Measurements from ENCODE around the gene PAH. TPM values are rescaled to one million over a fixed set of nuclear protein-coding genes. Genes with fewer than 3 reads are reported as not detected.

PAH gene
- total and polyA plus RNA-seq, 10 of the 15 experiments (the other 5 are each of a cell fraction or from before 2014, with no cell fraction given), result 0.20 to 4.8 (median 0.55) TPM; not detected in 1

DNA sequence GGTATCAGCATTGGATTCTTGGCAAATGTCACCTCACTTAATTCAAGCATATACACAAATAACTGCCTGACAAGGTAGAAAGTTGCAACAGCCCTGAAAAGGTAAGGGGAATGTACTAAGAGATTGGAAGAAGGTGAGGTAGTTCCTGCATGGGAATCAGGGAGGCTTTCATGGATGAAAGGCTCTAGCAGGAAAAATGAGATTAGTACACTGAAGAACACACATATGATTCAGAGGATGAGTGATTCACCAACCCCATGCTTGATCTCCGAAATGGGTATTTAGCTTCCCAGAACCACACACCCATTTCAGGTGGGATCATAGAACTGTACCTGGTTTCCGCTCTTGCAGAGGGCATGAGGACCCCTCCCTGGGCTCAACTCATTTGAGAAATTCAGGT lies 65.8 kb downstream of the PAH start:
- H3K36me3 ChIP-seq (ENCODE audit: control insufficient read depth in 2 of 2, insufficient read depth in 2 of 2, low read length in 1 of 2), result no peaks in the 10 kb centered on the region
- in situ Hi-C loops (cut with MboI), result no loop called here
- ATAC-seq, result no peak

GRCh38 chr12:102849722-102850447 lies 67.2 kb downstream of the PAH start:
- ChIA-PET POLR2A (no interaction called here), RAD21 (ENCODE audit: unreplicated experiment) (no interaction called here)
- no peak for TF ChIP-seq SUPT20H (IDR thresholded peaks at IDR 0.05; ENCODE audit: borderline replicate concordance, control insufficient read depth, low read depth, low read length)
- TF ChIP-seq CHD1 (IDR thresholded peaks at IDR 0.05; ENCODE audit: low read depth, low read length), result no peak
- no peak for TF ChIP-seq SMC3 (IDR thresholded peaks at IDR 0.05; ENCODE audit: borderline replicate concordance, low read length)
- no peak for TF ChIP-seq ESRRA (IDR thresholded peaks at IDR 0.05; ENCODE audit: low read length)
- TF ChIP-seq JUNB (IDR thresholded peaks at IDR 0.05), result no peak

More for the DNA sequence above, 65.8 kb downstream of the PAH start:
- no peak overlapping the region for H2AFZ ChIP-seq (ENCODE audit: control insufficient read depth, low read depth, low read length)
- TF ChIP-seq FOS (IDR thresholded peaks at IDR 0.05; ENCODE audit: borderline replicate concordance, extremely low read depth, insufficient read length) (no peak), TCF7 (IDR thresholded peaks at IDR 0.05; ENCODE audit: borderline replicate concordance) (no peak), HCFC1 (IDR thresholded peaks at IDR 0.05; ENCODE audit: low read length) (no peak), RELA (IDR thresholded peaks at IDR 0.05; ENCODE audit: borderline replicate concordance, partially characterized antibody) (no peak), ATF7 (IDR thresholded peaks at IDR 0.05; ENCODE audit: low read depth) (no peak), SUPT20H (IDR thresholded peaks at IDR 0.05; ENCODE audit: borderline replicate concordance, control insufficient read depth, low read depth, low read length) (no peak)
- no peak for DNase-seq (ENCODE audit: low read depth, low spot score)
- no peaks in the 10 kb centered on the region for H3K79me2 ChIP-seq (ENCODE audit: control insufficient read depth, insufficient read depth, low read length)
- H3K27me3 ChIP-seq (replicated peaks in 1 of 2; ENCODE audit: control insufficient read depth in 2 of 2, insufficient read depth in 2 of 2, low read length in 1 of 2), result peaks cover 0 to 3% of the 10 kb centered on the region in 2 experiments; a peak in 3 of 4 replicates
- BruUV-seq (replicated peaks), result no TSS peak
- ChIA-PET POLR2A (no interaction called here), CTCF (interaction anchor here (1.4 to 1.9 kb wide), 3 partner anchors 10 to 697 kb away, joined by 3 to 7 read pairs (median 6); no protein-coding TSS in a partner anchor), SMC1A (ENCODE audit: uncharacterized antibody, unreplicated experiment) (interaction anchor here (0.6 to 1.6 kb wide), 3 partner anchors 13 to 699 kb away, joined by 3 to 5 read pairs (median 3); no protein-coding TSS in a partner anchor), RAD21 (ENCODE audit: unreplicated experiment) (no interaction called here)
- intact Hi-C loops (cut with micrococcal nuclease; ENCODE audit: unreplicated experiment), result no loop called here
- H3K9ac ChIP-seq (ENCODE audit: control insufficient read depth, insufficient read depth, low read length), result no peak overlapping the region
- H3K9me3 ChIP-seq (replicated peaks; ENCODE audit: control insufficient read depth, insufficient read depth, low read length), result no peaks in the 10 kb centered on the region
- 52% methylated on average over 2 of the region's 2 CpGs for WGBS (ENCODE audit: insufficient coverage, insufficient replicate concordance, low lambda C conversion rate, missing lambda C conversion rate)
- H3K4me3 ChIP-seq, result no peak overlapping the region
- no peaks in the 10 kb centered on the region for H4K20me1 ChIP-seq (ENCODE audit: control insufficient read depth, insufficient read depth)
- H3K4me1 ChIP-seq (ENCODE audit: control insufficient read depth, insufficient read depth, low read length), result no peaks in the 10 kb centered on the region
- no peak for FAIRE-seq
- H3K27ac ChIP-seq (ENCODE audit: control insufficient read depth, insufficient read depth), result no peak overlapping the region
- no peak overlapping the region for H3K4me2 ChIP-seq (ENCODE audit: control insufficient read depth, insufficient read depth)

More at GRCh38 chr12:102849722-102850447, 67.2 kb downstream of the PAH start:
- BruUV-seq (replicated peaks), result no TSS peak
- no peak overlapping the region for H3K9ac ChIP-seq (ENCODE audit: control insufficient read depth, insufficient read depth, low read length)
- ATAC-seq (no peak), FAIRE-seq (no peak), DNase-seq (ENCODE audit: low read depth, low spot score) (no peak)
- CTCF ChIA-PET, result no interaction called here
- no peak overlapping the region for H2AFZ ChIP-seq (ENCODE audit: control insufficient read depth, low read depth, low read length)
- intact Hi-C loops (cut with micrococcal nuclease; ENCODE audit: unreplicated experiment), result no loop called here
- H3K79me2 ChIP-seq (ENCODE audit: control insufficient read depth, insufficient read depth, low read length), result no peaks in the 10 kb centered on the region
- in situ Hi-C loops (cut with MboI), result no loop called here
- H3K36me3 ChIP-seq (ENCODE audit: control insufficient read depth in 2 of 2, insufficient read depth in 2 of 2, low read length in 1 of 2), result no peaks in the 10 kb centered on the region
- SMC1A ChIA-PET (ENCODE audit: uncharacterized antibody, unreplicated experiment), result interaction anchor here (0.7 to 1.6 kb wide), 3 partner anchors 11 to 879 kb away, joined by 3 to 5 read pairs (median 3); no protein-coding TSS in a partner anchor
- H3K27ac ChIP-seq (ENCODE audit: control insufficient read depth, insufficient read depth), result no peak overlapping the region
- H3K4me3 ChIP-seq, result no peak overlapping the region
- no peaks in the 10 kb centered on the region for H3K9me3 ChIP-seq (replicated peaks; ENCODE audit: control insufficient read depth, insufficient read depth, low read length)
- H4K20me1 ChIP-seq (ENCODE audit: control insufficient read depth, insufficient read depth), result no peaks in the 10 kb centered on the region
- peaks cover 0 to 3% of the 10 kb centered on the region in 2 experiments; a peak in 3 of 4 replicates for H3K27me3 ChIP-seq (replicated peaks in 1 of 2; ENCODE audit: control insufficient read depth in 2 of 2, insufficient read depth in 2 of 2, low read length in 1 of 2)
- whole genome bisulfite sequencing (ENCODE audit: insufficient coverage, insufficient replicate concordance, low lambda C conversion rate, missing lambda C conversion rate), result 0% methylated on average over 4 of the region's 4 CpGs
- no peaks in the 10 kb centered on the region for H3K4me1 ChIP-seq (ENCODE audit: control insufficient read depth, insufficient read depth, low read length)
- no peak overlapping the region for H3K4me2 ChIP-seq (ENCODE audit: control insufficient read depth, insufficient read depth)

Data from GM12878 (cell line).